Body of pancreas (tissue), 4 donors: ENCODE measurements around the gene CX3CL1.

ENCODE experiments used
- CTCF ChIP-seq, 7 experiments: fragments of 450-650 bp in 4 of 7; fragments of 200-600 bp in 3 of 7; sonication (generic) in 3 of 7; IDR thresholded peaks; one replicate each; pipeline ENCODE4 v1.5.1; 2016 to 2019; ENCODE audit warnings: antibody characterized with exemption in 7 of 7
- POLR2A ChIP-seq, 3 donors: fragments of 450-650 bp; IDR thresholded peaks; one replicate each; pipeline ENCODE4 v1.6.1; 2016; ENCODE audit warnings: antibody characterized with exemption in 3 of 3, mild to moderate bottlenecking in 2 of 3

GRCh38 chr16:57430955-57431354, 58.7 kb downstream of the CX3CL1 start:
- TF ChIP-seq CTCF (IDR thresholded peaks at IDR 0.05): no peak
- no peak for TF ChIP-seq POLR2A (IDR thresholded peaks at IDR 0.05)
